ENCODE results near the gene BAMBI. TPM values are rescaled to one million over a fixed set of nuclear protein-coding genes. Genes with fewer than 3 reads are reported as not detected.

The BAMBI gene
- total RNA-seq, 4 donors from 2014 or later: 6.4 to 18.3 (median 14.0) TPM

- no peak for TF ChIP-seq CTCF (IDR thresholded peaks at IDR 0.05)
- no peak for TF ChIP-seq POLR2A (IDR thresholded peaks at IDR 0.05)
- no peaks in the 10 kb centered on the region for H3K9me3 ChIP-seq
- no peaks in the 10 kb centered on the region for H3K4me1 ChIP-seq
- H3K4me3 ChIP-seq: peak overlapping the region; percentile 81 to 83
- no peaks in the 10 kb centered on the region for H3K36me3 ChIP-seq
- no peaks in the 10 kb centered on the region for H3K27me3 ChIP-seq
- intact Hi-C loops (cut with DNase I; ENCODE audit: low total_unique reads): no loop called here
- peak overlapping the region; percentile 85 to 86 for H3K27ac ChIP-seq
- no peak for DNase-seq
Measured at GRCh38 chr10:28679581-28680357, 2.4 kb downstream of the BAMBI start.

DNA sequence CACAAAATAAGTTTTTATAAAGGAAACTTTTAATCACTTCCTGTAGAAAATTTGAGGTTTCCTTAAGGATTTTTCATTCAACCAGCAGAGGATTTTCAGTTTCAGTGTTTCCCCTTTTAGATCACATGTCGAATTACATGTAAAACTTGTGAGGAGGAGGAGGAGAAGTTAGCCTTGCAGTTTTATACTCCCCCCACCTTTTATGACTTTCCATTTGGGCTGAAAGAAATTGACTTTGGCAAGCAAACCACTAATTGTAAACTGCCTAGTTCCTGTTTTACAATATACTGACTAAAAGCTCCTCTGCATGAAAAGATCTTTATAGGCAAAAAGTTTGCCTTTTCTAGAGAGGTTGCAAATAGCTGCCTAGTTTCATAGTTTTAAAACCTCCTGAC lies 3.0 kb downstream of the BAMBI start:
- H3K9me3 ChIP-seq: no peaks in the 10 kb centered on the region
- no peak for TF ChIP-seq POLR2A (IDR thresholded peaks at IDR 0.05)
- no peak for TF ChIP-seq CTCF (IDR thresholded peaks at IDR 0.05)
- intact Hi-C loops (cut with DNase I; ENCODE audit: low total_unique reads): no loop called here
- peak overlapping the region; percentile 81 to 83 for H3K4me3 ChIP-seq
- no peak for DNase-seq
- no peaks in the 10 kb centered on the region for H3K4me1 ChIP-seq
- H3K36me3 ChIP-seq: no peaks in the 10 kb centered on the region
- no peaks in the 10 kb centered on the region for H3K27me3 ChIP-seq
- H3K27ac ChIP-seq: peak overlapping the region; percentile 85 to 86

DNA sequence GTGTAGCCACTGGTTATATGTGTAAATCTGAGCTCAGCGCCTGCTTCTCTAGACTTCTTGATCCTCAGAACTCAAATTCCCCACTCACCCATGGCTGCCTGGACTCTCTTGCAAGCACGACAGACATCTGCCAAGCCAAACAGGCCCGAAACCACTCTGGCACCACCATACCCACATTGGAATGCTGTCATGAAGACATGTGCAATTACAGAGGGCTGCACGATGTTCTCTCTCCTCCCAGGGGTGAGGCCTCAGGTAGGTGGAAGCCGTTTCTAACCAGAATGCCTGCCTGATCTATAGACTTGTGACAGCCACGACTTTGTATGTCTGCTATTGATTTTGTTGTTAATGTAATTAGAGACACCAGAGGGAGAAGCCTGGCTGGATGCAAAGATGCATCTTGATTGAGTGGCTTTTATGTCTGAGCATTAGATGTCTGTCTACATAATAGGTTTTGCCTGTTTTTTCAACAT lies 4.0 kb downstream of the BAMBI start:
- Histone ChIP-seq H3K4me1 (no peaks in the 10 kb centered on the region), H3K4me3 (peak overlapping the region in 1 of 2 donors; percentile 81), H3K36me3 (no peaks in the 10 kb centered on the region), H3K9me3 (no peaks in the 10 kb centered on the region), H3K27me3 (no peaks in the 10 kb centered on the region), H3K27ac (no peak overlapping the region)
- DNase-seq: no peak
- TF ChIP-seq CTCF (IDR thresholded peaks at IDR 0.05) (no peak), POLR2A (IDR thresholded peaks at IDR 0.05) (no peak)
- intact Hi-C loops (cut with DNase I; ENCODE audit: low total_unique reads): no loop called here

GRCh38 chr10:28681928-28682750 lies 4.8 kb downstream of the BAMBI start:
- no peaks in the 10 kb centered on the region for H3K27me3 ChIP-seq
- no peak overlapping the region for H3K27ac ChIP-seq
- no peaks in the 10 kb centered on the region for H3K9me3 ChIP-seq
- H3K4me1 ChIP-seq: no peaks in the 10 kb centered on the region
- intact Hi-C loops (cut with DNase I; ENCODE audit: low total_unique reads): no loop called here
- DNase-seq: no peak
- TF ChIP-seq CTCF (IDR thresholded peaks at IDR 0.05): no peak
- TF ChIP-seq POLR2A (IDR thresholded peaks at IDR 0.05): no peak
- no peaks in the 10 kb centered on the region for H3K36me3 ChIP-seq
- peak overlapping the region in 1 of 2 donors; percentile 81 for H3K4me3 ChIP-seq

Measured in uterus (tissue), 4 donors.